HUES64 (cell line): ENCODE results near the gene ADAM8.

Experiments used
- H3K27ac ChIP-seq: 2 replicates; pipeline ENCODE4 v1.7.0; 2013; ENCODE audit warnings: low read depth, low read length, inconsistent platforms
- H3K27me3 ChIP-seq: 2 replicates; pipeline ENCODE4 v1.6.1; 2013; ENCODE audit warnings: mild to moderate bottlenecking, low read length; ENCODE audit not compliant: insufficient read depth
- H3K36me3 ChIP-seq: 2 replicates; pipeline ENCODE4 v1.6.1; 2013; ENCODE audit warnings: mild to moderate bottlenecking, low read length; ENCODE audit not compliant: insufficient read depth
- H3K4me1 ChIP-seq: 2 replicates; pipeline ENCODE4 v1.6.1; 2013; ENCODE audit warnings: mild to moderate bottlenecking, low read length, moderate library complexity; ENCODE audit not compliant: insufficient read depth
- H3K4me3 ChIP-seq: 2 replicates; pipeline ENCODE4 v1.5.1; 2013; ENCODE audit warnings: mild to moderate bottlenecking, low read length, moderate library complexity
- H3K9ac ChIP-seq: 2 replicates; pipeline ENCODE4 v1.6.1; 2013; ENCODE audit warnings: mild to moderate bottlenecking, low read depth, low read length
- H3K9me3 ChIP-seq: 2 replicates; pipeline ENCODE4 v1.6.1; 2013; ENCODE audit warnings: low read depth, low read length; ENCODE audit not compliant: insufficient read depth
- WGBS: fragments of 150-250, 120-280 bp; methylation state at CpG from one replicate; pipeline ENCODE4 v1.1.7; 2013; ENCODE audit warnings: missing lambda C conversion rate; 5-methylcytosine and 5-hydroxymethylcytosine counted together

Gene ADAM8

DNA sequence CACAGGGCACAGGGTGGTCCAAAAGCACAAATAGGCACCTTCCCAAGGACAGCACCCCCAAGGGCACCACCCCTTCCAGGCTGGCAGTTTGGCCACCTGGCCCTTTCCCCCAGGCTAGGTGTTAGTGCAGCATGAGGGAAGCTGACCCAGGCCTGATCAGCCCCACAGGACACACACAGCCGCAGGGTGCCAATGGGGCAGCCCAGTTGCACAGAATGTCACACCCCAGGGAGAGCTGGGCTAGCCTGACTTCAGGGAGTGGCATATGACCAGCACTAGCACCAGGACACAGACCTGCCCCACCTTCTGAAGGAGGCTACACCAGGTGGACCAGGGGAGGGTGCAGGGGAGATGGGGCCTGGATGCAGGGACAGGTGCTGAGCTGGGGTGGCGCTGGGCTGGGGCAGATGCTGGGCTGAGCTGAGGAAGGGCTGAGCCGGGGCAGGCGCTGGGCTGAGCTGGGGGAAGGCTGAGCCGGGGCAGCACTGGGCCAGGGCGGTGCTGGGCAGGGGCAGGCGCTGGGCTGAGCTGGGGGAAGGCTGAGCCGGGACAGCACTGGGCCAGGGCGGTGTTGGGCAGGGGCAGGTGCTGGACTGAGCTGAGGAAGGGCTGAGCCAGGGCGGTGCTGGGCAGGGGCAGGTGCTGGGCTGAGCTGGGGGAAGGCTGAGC, 3.9 kb upstream of the ADAM8 start:
- Histone ChIP-seq H3K9me3 (no peaks in the 10 kb centered on the region), H3K36me3 (peaks cover 58% of the 10 kb centered on the region), H3K4me1 (0 out of 2 replicates have a peak, but pooled peaks cover 3% of the 10 kb centered on the region), H3K4me3 (no peak overlapping the region), H3K9ac (no peak overlapping the region), H3K27ac (no peak overlapping the region), H3K27me3 (peaks cover 11% of the 10 kb centered on the region)
- WGBS: 91% methylated on average over 10 of the region's 10 CpGs

- 93% methylated on average over 24 of the region's 24 CpGs for WGBS
- Histone ChIP-seq H3K27ac (no peak overlapping the region), H3K4me3 (no peak overlapping the region), H3K36me3 (peaks cover 49% of the 10 kb centered on the region), H3K9me3 (no peaks in the 10 kb centered on the region), H3K4me1 (0 out of 2 replicates have a peak, but pooled peaks cover 3% of the 10 kb centered on the region), H3K27me3 (peaks cover 12% of the 10 kb centered on the region), H3K9ac (no peak overlapping the region; the same call in 1 of the 2 replicates)
Measured at GRCh38 chr10:133279326-133280226, 2.9 kb upstream of the ADAM8 start.

DNA sequence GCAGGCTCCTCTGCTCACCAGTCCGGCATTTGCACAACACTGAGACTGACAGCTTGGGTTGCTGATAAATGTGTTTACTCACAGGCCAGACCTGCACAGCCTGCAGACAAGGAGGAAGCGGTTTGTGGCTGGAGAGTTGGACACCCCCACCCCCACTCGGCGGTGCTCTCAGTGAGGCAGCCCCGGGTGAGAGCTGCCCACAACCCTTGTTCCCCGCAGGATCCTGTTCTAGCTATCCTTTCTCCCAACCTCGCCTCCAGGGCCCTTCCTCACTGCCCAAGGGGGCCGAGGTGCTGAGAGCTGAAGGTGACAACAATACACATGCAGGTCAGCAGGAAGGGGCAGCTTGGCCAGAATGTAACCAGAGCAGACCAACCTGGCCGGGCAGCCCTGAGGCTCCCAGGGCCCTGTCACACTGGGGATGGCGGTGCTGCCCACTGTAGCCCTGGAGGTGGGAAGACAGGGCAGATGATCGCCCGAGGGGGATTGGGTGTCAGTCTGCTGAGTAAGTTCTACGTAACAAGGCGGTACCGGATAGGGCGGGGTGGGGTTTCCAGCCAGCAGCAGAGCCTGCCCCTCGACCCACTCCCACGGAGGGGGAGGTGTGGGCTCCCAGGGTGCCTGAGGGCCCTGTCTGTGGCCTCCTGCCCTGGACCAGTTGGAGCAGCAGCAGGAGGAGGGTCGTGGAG, 2.1 kb upstream of the ADAM8 start:
- Histone ChIP-seq H3K27ac (no peak overlapping the region), H3K36me3 (peaks cover 40% of the 10 kb centered on the region), H3K27me3 (peaks cover 12% of the 10 kb centered on the region), H3K4me1 (0 out of 2 replicates have a peak, but pooled peaks cover 3% of the 10 kb centered on the region), H3K4me3 (no peak overlapping the region), H3K9me3 (no peaks in the 10 kb centered on the region), H3K9ac (no peak overlapping the region)
- 88% methylated on average over 19 of the region's 19 CpGs for WGBS

DNA sequence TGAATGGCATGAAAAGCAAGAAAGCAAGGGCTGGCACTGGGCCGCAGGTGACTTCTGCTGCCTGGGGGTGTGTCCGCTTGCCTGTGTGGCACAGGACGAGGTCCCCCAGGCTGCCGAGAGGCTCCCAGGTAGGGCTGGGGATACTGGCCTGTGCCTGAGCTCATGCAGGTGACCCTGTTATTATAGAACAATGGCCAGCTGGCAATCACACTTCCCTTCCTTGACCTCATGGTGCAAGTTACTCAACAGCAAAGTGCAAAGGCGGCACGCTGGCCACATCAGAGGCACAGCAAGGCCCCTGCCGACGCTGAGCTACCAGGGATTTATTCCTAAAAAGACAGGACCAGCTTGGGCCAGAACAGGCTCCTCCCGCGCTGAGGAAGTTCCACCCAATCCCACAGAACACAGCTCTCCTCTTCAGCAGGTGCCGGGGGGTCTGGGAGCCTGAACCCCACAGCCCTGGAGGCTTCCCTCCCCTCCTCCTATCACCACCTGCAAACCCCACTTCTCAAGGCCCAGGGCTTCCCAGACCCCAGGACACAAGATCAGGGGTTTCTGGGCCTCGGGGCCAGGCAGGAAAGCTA, 1.4 kb upstream of the ADAM8 start:
- H3K27me3 ChIP-seq: peaks cover 12% of the 10 kb centered on the region
- 0 out of 2 replicates have a peak, but pooled peaks cover 3% of the 10 kb centered on the region for H3K4me1 ChIP-seq
- 90% methylated on average over 12 of the region's 12 CpGs for WGBS
- no peak overlapping the region for H3K4me3 ChIP-seq
- no peak overlapping the region for H3K27ac ChIP-seq
- no peaks in the 10 kb centered on the region for H3K9me3 ChIP-seq
- H3K36me3 ChIP-seq: peaks cover 34% of the 10 kb centered on the region
- H3K9ac ChIP-seq: no peak overlapping the region

DNA sequence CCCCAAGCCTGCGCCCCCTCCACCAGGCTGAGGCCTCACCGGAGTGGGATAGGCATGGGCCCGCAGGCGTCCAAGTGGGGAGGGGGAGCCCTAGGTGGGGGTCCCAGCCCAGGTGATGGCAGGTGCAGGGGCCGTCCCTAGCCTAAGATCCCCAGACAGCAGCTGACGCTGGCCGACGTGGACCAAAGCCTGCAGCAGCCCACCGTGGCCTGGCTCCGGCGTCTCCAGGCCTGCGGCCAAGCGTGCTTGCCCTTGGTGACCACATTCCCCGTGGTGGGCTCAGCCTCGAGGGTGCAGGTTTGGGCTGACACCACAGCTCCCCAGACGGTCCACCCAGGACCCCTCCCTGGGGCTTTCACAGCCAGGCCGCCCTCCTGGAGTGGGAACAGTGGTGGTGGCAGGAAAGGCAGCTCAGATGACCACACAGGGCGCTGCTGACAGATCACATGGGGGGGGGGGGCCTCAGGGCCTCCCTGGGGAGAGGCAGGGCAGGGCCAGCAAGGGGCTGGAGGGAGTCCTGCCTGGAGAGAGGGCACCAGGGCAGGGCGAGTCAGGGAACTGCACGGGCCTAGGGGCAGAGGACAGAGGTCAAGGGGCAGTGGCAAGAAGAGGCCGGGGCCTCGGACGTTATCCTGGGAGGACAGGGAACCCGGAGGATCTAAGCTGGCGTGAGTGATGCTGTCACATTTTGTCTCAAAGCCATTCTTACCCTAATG, 767 bp upstream of the ADAM8 start:
- H3K27ac ChIP-seq: no peak overlapping the region
- no peak overlapping the region for H3K9ac ChIP-seq
- peaks cover 28% of the 10 kb centered on the region for H3K36me3 ChIP-seq
- H3K4me3 ChIP-seq: peak overlapping the region; percentile 53; the same call in 1 of the 2 replicates
- WGBS: 81% methylated on average over 25 of the region's 25 CpGs
- H3K9me3 ChIP-seq: no peaks in the 10 kb centered on the region
- 0 out of 2 replicates have a peak, but pooled peaks cover 3% of the 10 kb centered on the region for H3K4me1 ChIP-seq
- H3K27me3 ChIP-seq: peaks cover 12% of the 10 kb centered on the region

- H3K36me3 ChIP-seq: peaks cover 15% of the 10 kb centered on the region; the same call in 1 of the 2 replicates
- no peak overlapping the region for H3K9ac ChIP-seq
- H3K4me1 ChIP-seq: 0 out of 2 replicates have a peak, but pooled peaks cover 3% of the 10 kb centered on the region
- peak overlapping the region; percentile 53 for H3K4me3 ChIP-seq
- no peak overlapping the region for H3K27ac ChIP-seq
- no peaks in the 10 kb centered on the region for H3K9me3 ChIP-seq
- H3K27me3 ChIP-seq: peaks cover 12% of the 10 kb centered on the region
- WGBS: 51% methylated on average over 6 of the region's 6 CpGs
Measured at GRCh38 chr10:133276100-133276434, 601 bp downstream of the ADAM8 start.

DNA sequence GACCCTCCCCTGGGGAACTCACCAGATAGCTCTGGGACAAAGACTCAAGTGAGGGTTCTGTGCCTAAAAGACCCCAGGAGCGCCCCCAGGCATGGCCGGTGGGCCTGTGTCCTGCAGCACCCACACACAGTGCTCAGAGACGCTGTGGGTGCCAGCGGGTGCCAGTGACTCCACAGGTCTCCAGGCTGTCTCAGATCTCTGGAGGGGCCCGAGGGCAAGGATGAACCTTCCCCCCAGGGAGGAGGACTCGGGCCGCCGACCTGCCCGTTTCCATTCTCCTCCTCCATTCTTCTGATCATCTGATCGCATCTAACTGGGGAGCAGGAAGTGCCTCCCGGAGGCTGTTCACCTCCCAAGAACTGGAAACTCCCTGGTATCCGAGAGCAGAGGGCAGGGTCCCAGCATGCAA, 980 bp downstream of the ADAM8 start:
- Histone ChIP-seq H3K9ac (no peak overlapping the region), H3K9me3 (no peaks in the 10 kb centered on the region), H3K4me3 (no peak overlapping the region; the same call in 1 of the 2 replicates), H3K4me1 (0 out of 2 replicates have a peak, but pooled peaks cover 3% of the 10 kb centered on the region), H3K36me3 (peaks cover 15% of the 10 kb centered on the region; the same call in 1 of the 2 replicates), H3K27ac (no peak overlapping the region), H3K27me3 (peaks cover 12% of the 10 kb centered on the region)
- WGBS: 46% methylated on average over 12 of the region's 12 CpGs

DNA sequence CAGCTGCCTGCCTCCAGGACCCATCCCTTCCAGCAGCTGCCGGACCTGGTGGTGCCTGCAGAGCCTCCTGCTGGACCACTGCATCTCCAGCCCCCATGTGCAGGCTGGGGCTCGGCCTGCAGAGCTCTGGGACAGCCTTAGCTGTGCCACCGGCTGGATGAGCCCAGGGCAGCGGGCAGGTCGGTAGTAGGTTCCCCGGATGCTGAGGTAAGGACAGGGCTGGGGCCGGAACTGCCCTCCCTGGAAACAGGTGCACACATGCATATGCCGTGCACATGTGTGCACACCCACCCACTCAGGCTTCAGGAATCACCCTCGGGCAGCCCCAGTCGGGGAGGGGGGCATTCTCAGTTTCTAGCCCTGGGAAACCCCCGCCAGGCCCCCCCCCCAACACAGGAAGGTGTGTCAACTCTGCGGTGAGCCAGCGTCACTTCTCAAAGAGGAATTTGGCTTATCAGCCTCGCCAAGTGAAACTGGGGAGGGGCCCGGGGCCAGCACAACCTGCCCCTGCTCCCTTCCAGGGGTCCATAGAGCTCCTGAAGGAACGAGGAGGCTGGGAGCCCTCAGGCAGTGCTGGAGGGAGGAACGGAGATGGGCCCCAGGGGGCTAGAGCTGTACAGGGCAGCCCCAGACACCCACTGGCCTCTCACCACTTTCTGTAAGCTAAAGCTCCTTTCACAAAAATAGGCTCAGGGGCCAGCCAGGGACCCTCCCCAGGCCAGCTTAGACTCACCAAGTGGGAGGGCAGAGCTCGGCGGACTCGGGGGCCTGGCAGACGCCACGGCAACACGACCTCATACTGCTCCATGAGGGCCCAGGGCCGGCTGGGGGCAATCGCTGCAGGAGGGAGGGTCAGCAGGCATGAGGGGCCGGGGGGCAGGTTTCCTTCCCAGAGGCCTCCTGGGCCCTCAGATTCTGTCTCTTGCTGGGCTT, 1.7 kb downstream of the ADAM8 start:
- Histone ChIP-seq H3K4me1 (0 out of 2 replicates have a peak, but pooled peaks cover 3% of the 10 kb centered on the region), H3K4me3 (no peak overlapping the region), H3K36me3 (peaks cover 9% of the 10 kb centered on the region; the same call in 1 of the 2 replicates), H3K27me3 (peaks cover 12% of the 10 kb centered on the region), H3K27ac (no peak overlapping the region), H3K9ac (no peak overlapping the region), H3K9me3 (no peaks in the 10 kb centered on the region)
- WGBS: 69% methylated on average over 25 of the region's 26 CpGs

GRCh38 chr10:133273534-133274143, 3.0 kb downstream of the ADAM8 start:
- no peaks in the 10 kb centered on the region for H3K9me3 ChIP-seq
- no peak overlapping the region for H3K4me3 ChIP-seq
- 0 out of 2 replicates have a peak, but pooled peaks cover 3% of the 10 kb centered on the region for H3K4me1 ChIP-seq
- no peak overlapping the region for H3K9ac ChIP-seq
- H3K27me3 ChIP-seq: peaks cover 12% of the 10 kb centered on the region
- WGBS: 92% methylated on average over 27 of the region's 28 CpGs
- H3K27ac ChIP-seq: no peak overlapping the region
- H3K36me3 ChIP-seq: no peaks in the 10 kb centered on the region
